Endothelial cell (in vitro differentiated cells): ENCODE results near the gene TEPSIN. TPM values are rescaled to one million over a fixed set of nuclear protein-coding genes. Genes with fewer than 3 reads are reported as not detected.

Experiments used
- DNase-seq: peaks from one replicate; pipeline ENCODE4 v3.0.0; 2021; ENCODE audit warnings: low spot score
- H3K27ac Mint-ChIP-seq: one replicate; pipeline ENCODE4 v1.8.0; 2021; ENCODE audit warnings: mixed read lengths, inconsistent platforms; ENCODE audit not compliant: unreplicated experiment
- H3K27me3 Mint-ChIP-seq: one replicate; pipeline ENCODE4 v1.8.0; 2021; ENCODE audit warnings: mild to moderate bottlenecking, moderate library complexity, mixed read lengths, inconsistent platforms; ENCODE audit not compliant: unreplicated experiment
- H3K36me3 Mint-ChIP-seq: one replicate; pipeline ENCODE4 v1.8.0; 2021; ENCODE audit warnings: mild to moderate bottlenecking, low read depth, mixed read lengths, inconsistent platforms; ENCODE audit not compliant: unreplicated experiment
- H3K4me1 Mint-ChIP-seq: one replicate; pipeline ENCODE4 v1.8.0; 2021; ENCODE audit warnings: mild to moderate bottlenecking, mixed read lengths, inconsistent platforms; ENCODE audit not compliant: unreplicated experiment
- H3K4me3 Mint-ChIP-seq: one replicate; pipeline ENCODE4 v1.8.0; 2021; ENCODE audit warnings: mild to moderate bottlenecking, mixed read lengths, inconsistent platforms; ENCODE audit not compliant: unreplicated experiment
- H3K9me3 Mint-ChIP-seq: one replicate; pipeline ENCODE4 v1.8.0; 2021; ENCODE audit warnings: mixed read lengths, inconsistent platforms; ENCODE audit not compliant: unreplicated experiment
- CTCF ChIP-seq: fragments of 200-600 bp; sonication (generic); IDR thresholded peaks from one replicate; pipeline ENCODE4 v1.5.0; 2021; ENCODE audit warnings: antibody characterized with exemption; ENCODE audit not compliant: unreplicated experiment
- total RNA-seq: library from RNA; stranded (reverse); fragmentation: NEBNext Ultra II Directional; extraction: Animal tissue kit (Norgen Biotek cat#: 25700); gene quantifications from one replicate; pipeline ENCODE4 v1.2.1, GENCODE V29; 2021; ENCODE audit not compliant: unreplicated experiment

Gene TEPSIN
- total RNA-seq, 1 donor from 2014 or later = 43.8 TPM

DNA sequence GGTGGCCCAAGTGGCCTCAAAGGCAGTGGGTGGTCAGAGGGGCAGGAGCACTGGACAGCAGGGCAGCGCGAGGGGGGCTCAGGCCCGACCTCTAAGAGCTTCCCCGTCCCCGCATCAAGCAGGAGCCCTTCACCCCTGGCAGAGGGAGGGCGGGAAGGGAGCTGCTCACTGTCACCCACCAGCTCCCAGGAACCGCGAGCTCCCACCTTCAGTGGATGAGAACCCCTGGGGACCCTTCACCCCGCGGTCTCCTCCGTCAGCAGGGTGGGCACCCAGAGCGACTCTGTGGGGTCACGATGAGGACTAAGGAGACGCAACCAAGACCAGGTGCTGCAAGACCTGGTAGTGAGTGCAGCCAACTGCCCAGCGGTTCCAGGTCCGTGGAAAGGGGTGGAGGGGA is 29.7 kb downstream of the TEPSIN start:
- no peak for DNase-seq
- Mint-ChIP-seq H3K4me3 (no peak overlapping the region), H3K9me3 (no peaks in the 10 kb centered on the region), H3K4me1 (no peaks in the 10 kb centered on the region), H3K27ac (no peak overlapping the region), H3K27me3 (peaks cover 1% of the 10 kb centered on the region), H3K36me3 (no peaks in the 10 kb centered on the region)
- no peak for TF ChIP-seq CTCF

DNA sequence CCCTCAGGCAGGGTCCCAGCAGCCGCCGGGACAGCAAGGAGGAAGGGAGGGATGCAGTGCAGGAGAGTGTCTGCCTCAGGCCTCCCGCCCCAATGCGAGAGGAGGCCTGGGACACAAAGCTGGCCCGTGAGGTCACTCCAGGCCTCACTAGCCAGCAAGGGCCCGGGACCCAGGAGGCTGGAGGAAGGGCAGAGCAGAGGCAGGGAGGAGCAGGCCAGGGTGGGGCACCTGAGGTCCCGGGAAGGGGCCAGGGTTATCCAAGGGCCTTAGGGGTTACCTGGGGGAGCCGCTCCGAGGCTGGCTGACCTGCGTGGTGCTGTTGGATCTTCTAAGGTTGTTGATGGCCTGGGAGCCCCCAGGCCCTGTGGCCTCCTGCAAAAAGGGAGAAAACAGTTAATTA is 30.2 kb downstream of the TEPSIN start:
- no peak for DNase-seq
- Mint-ChIP-seq H3K36me3 (no peaks in the 10 kb centered on the region), H3K27me3 (peaks cover 1% of the 10 kb centered on the region), H3K4me3 (no peak overlapping the region), H3K4me1 (no peaks in the 10 kb centered on the region), H3K9me3 (no peaks in the 10 kb centered on the region), H3K27ac (no peak overlapping the region)
- TF ChIP-seq CTCF = no peak

DNA sequence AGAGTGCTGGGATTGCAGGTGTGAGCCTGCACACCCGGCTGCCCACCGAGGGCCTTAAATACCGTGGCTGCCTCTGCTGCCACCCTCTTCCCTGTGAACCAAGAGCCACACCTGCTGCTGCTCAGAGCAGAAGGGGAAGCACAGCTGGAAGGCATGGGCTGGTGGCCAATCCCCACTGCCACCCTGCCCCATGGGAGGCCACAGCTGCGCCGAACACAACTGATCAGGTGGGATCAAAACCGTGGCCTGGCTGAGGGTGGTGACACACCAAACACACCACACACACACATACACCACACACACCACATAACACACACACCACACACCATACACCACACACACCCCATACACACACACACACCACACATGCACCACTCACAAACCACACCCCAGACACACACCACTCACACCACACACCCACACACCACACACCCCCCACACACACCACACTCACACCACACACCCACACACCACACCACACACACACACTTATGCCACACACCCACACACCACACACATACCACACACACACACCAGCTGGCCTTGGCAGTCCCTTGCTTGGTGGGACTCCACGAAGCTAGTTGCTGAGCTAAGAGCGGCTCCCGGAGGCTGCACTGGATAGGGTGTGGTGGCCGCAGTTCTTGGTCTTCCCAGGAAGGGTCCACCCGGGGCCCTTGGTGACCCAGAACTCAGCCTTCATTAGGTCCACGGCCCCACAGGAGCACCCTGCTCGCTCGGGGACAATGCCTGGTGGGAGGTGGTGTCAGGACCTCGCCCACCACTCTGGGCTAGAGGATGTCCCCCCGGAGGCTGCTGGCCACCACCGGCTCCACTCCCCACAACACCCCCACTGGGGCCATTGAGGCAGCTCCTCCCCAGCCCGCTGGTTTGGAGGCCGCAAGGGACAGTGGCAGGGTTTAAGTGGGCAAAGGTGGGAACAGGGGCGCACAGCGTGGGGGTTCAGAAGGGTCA is 31.0 kb downstream of the TEPSIN start:
- H3K9me3 Mint-ChIP-seq = no peaks in the 10 kb centered on the region

GRCh38 chr17:81206657-81207056 is 32.2 kb downstream of the TEPSIN start:
- no peak overlapping the region for H3K27ac Mint-ChIP-seq
- H3K4me1 Mint-ChIP-seq = no peaks in the 10 kb centered on the region
- H3K36me3 Mint-ChIP-seq = no peaks in the 10 kb centered on the region
- peaks cover 1% of the 10 kb centered on the region for H3K27me3 Mint-ChIP-seq
- H3K4me3 Mint-ChIP-seq = no peak overlapping the region
- no peaks in the 10 kb centered on the region for H3K9me3 Mint-ChIP-seq
- no peak for TF ChIP-seq CTCF
- no peak for DNase-seq

More for the DNA sequence above, 31.0 kb downstream of the TEPSIN start:
- peaks cover 1% of the 10 kb centered on the region for H3K27me3 Mint-ChIP-seq
- H3K4me3 Mint-ChIP-seq = no peak overlapping the region
- no peak for TF ChIP-seq CTCF
- no peaks in the 10 kb centered on the region for H3K36me3 Mint-ChIP-seq
- H3K27ac Mint-ChIP-seq = no peak overlapping the region
- H3K4me1 Mint-ChIP-seq = no peaks in the 10 kb centered on the region
- DNase-seq = no peak

DNA sequence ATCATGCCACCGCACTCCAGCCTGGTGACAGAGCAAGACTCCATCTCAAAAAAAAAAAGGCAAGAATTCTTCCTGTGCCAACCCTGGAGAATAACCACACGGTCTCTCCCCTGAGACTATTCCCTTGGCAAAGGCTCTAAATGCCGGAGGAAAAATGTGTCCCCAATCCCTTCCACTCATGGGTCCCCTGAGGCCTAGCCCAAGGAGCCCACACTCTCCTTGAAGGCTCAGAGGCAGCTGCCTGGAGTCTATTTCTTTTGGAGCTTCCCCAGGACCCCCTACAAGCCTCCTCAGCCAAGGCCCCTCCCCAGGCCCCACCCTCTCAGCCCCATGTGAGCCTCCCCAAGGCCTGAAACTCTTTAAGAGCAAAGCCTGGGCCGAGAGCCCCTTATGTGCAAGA is 32.7 kb downstream of the TEPSIN start:
- H3K27me3 Mint-ChIP-seq = peaks cover 2% of the 10 kb centered on the region
- no peak for TF ChIP-seq CTCF
- no peaks in the 10 kb centered on the region for H3K9me3 Mint-ChIP-seq
- H3K27ac Mint-ChIP-seq = no peak overlapping the region
- DNase-seq = no peak
- no peaks in the 10 kb centered on the region for H3K4me1 Mint-ChIP-seq
- no peaks in the 10 kb centered on the region for H3K36me3 Mint-ChIP-seq
- no peak overlapping the region for H3K4me3 Mint-ChIP-seq
